Transverse colon (tissue), 4 donors: Measurements from ENCODE around the gene MBP. TPM values are rescaled to one million over a fixed set of nuclear protein-coding genes. Genes with fewer than 3 reads are reported as not detected.
A peak's percentile ranks its signal among the peaks of the same experiment; 100 is the strongest.

Source experiments
- DNase-seq: peaks from one replicate; pipeline ENCODE4 v3.0.0-alpha.2; 2019
- H3K27ac ChIP-seq, 4 donors: fragments of 200-600 bp; sonication (generic); 2 replicates each; pipeline ENCODE4 v1.5.1; 2016 to 2018; ENCODE audit warnings: inconsistent platforms in 4 of 4
- H3K27me3 ChIP-seq: fragments of 200-600 bp; sonication (generic); 2 replicates; pipeline ENCODE4 v1.5.1; 2017; ENCODE audit warnings: inconsistent platforms
- H3K36me3 ChIP-seq, 4 donors: fragments of 200-600 bp; sonication (generic); 2 replicates each; pipeline ENCODE4 v1.5.1; 2017 to 2019; ENCODE audit warnings: inconsistent platforms in 4 of 4
- H3K4me1 ChIP-seq, 4 donors: fragments of 200-600 bp; sonication (generic); 2 replicates each; pipeline ENCODE4 v1.5.1; 2017 to 2020; ENCODE audit warnings: inconsistent platforms in 4 of 4
- H3K4me3 ChIP-seq, 4 donors: fragments of 200-600 bp; sonication (generic); 1 replicate in 1 of 4; 2 replicates in 3 of 4; pipeline versions ENCODE4 v1.5.1 to v1.6.1; 2017 to 2019; ENCODE audit warnings: inconsistent platforms in 4 of 4
- H3K9me3 ChIP-seq, 2 donors: fragments of 200-600 bp; sonication (generic); 2 replicates each; pipeline ENCODE4 v1.5.1; 2017 to 2019; ENCODE audit warnings: inconsistent platforms in 2 of 2
- CTCF ChIP-seq, 5 experiments: fragments of 200-600 bp in 3 of 5; fragments of 450-650 bp in 2 of 5; sonication (generic) in 3 of 5; IDR thresholded peaks; 1 replicate in 2 of 5; 2 replicates in 3 of 5; pipeline ENCODE4 v1.5.1; 2016 to 2017; ENCODE audit warnings: antibody characterized with exemption in 5 of 5, inconsistent platforms in 3 of 5, mild to moderate bottlenecking in 2 of 5, moderate library complexity in 1 of 5
- EP300 ChIP-seq: sonication (generic); formaldehyde crosslinking; IDR thresholded peaks from one replicate; pipeline ENCODE4 v1.6.1; 2017; ENCODE audit warnings: antibody characterized with exemption, low read depth
- POLR2A ChIP-seq: fragments of 450-650 bp; IDR thresholded peaks from one replicate; pipeline ENCODE4 v1.6.1; 2016; ENCODE audit warnings: antibody characterized with exemption, mild to moderate bottlenecking, moderate library complexity
- POLR2AphosphoS5 ChIP-seq, 3 donors: sonication (generic); formaldehyde crosslinking; IDR thresholded peaks; one replicate each; pipeline ENCODE4 v1.6.1; 2016; ENCODE audit warnings: antibody characterized with exemption in 3 of 3
- WGBS, 2 donors: methylation state at CpG; one replicate each; pipeline ENCODE4 v1.1.5; 2018; ENCODE audit warnings: low coverage in 1 of 2; 5-methylcytosine and 5-hydroxymethylcytosine counted together
- in situ Hi-C, 4 donors: fragments of 200-750 bp; cut with MboI; loops; one replicate each; pipeline versions ENCODE4 v1.15.0 to v1.15.1; 2017; ENCODE audit warnings: low sequenced_read_pairs in 3 of 4, low pct_ligation_motif_present in 1 of 4, low pct_unique_long_range_greater_than_20kb in 1 of 4
- intact Hi-C: fragments of 100-400 bp; cut with DNase I; formaldehyde crosslinking; loops from one replicate; pipeline ENCODE4 v1.15.1; 2023; ENCODE audit warnings: low total_unique reads
- total RNA-seq, 4 donors: library from RNA; depleted of rRNA; stranded (reverse); fragments of >200 nt; gene quantifications; one replicate each; pipeline ENCODE4 v1.1.0, GENCODE V29; 2016

MBP gene
- total RNA-seq, 4 donors from 2014 or later = 12.7 to 53.4 (median 41.0) TPM

- Histone ChIP-seq H3K4me3 (no peak overlapping the region), H3K27ac (peak overlapping the region; percentile 47 to 81 (median 79)), H3K9me3 (no peaks in the 10 kb centered on the region), H3K27me3 (no peaks in the 10 kb centered on the region), H3K36me3 (no peaks in the 10 kb centered on the region), H3K4me1 (peaks cover 27 to 85% (median 34%) of the 10 kb centered on the region in 4 donors)
- 70 to 77% methylated on average over 6 to 11 of the region's 11 CpGs for whole genome bisulfite sequencing, 2 donors
- intact Hi-C loops = no loop called here
- TF ChIP-seq EP300 (no peak), POLR2A (no peak)
- DNase-seq = no peak
- in situ Hi-C loops = no loop called here
These were observed 28.5 kb downstream of the MBP start for GRCh38 chr18:77103991-77104531.

- intact Hi-C loops (no loop called here), in situ Hi-C loops (no loop called here)
- peak overlapping the region; percentile 78 to 83 (median 80) for H3K27ac ChIP-seq
- 83 to 92% methylated on average over 14 of the region's 14 CpGs for WGBS, 2 donors
- peaks cover 27 to 85% (median 34%) of the 10 kb centered on the region in 4 donors for H3K4me1 ChIP-seq
- DNase-seq = no peak
- no peaks in the 10 kb centered on the region for H3K9me3 ChIP-seq
- TF ChIP-seq CTCF (IDR thresholded peaks at IDR 0.05) = no peak
- no peak for TF ChIP-seq POLR2AphosphoS5 (IDR thresholded peaks at IDR 0.05)
- TF ChIP-seq POLR2A = no peak
- no peak for TF ChIP-seq EP300
- H3K36me3 ChIP-seq = no peaks in the 10 kb centered on the region
- H3K27me3 ChIP-seq = no peaks in the 10 kb centered on the region
- H3K4me3 ChIP-seq = no peak overlapping the region
These were observed 29.3 kb downstream of the MBP start for GRCh38 chr18:77103187-77103850.

- intact Hi-C loops (no loop called here), in situ Hi-C loops (no loop called here)
- WGBS, 2 donors = 59 to 67% methylated on average over 3 of the region's 3 CpGs
- no peak for DNase-seq
- no peak overlapping the region for H3K4me3 ChIP-seq
- H3K27ac ChIP-seq = peak overlapping the region; percentile 78 to 83 (median 80)
- H3K9me3 ChIP-seq = no peaks in the 10 kb centered on the region
- no peaks in the 10 kb centered on the region for H3K36me3 ChIP-seq
- peaks cover 27 to 83% (median 35%) of the 10 kb centered on the region in 4 donors for H3K4me1 ChIP-seq
- TF ChIP-seq POLR2AphosphoS5 (IDR thresholded peaks at IDR 0.05) = no peak
- no peak for TF ChIP-seq EP300
- no peak for TF ChIP-seq POLR2A
- no peak for TF ChIP-seq CTCF (IDR thresholded peaks at IDR 0.05)
- H3K27me3 ChIP-seq = no peaks in the 10 kb centered on the region
These were observed 30.1 kb downstream of the MBP start for GRCh38 chr18:77102259-77103040.

- peaks cover 27 to 81% (median 34%) of the 10 kb centered on the region in 4 donors for H3K4me1 ChIP-seq
- no peaks in the 10 kb centered on the region for H3K36me3 ChIP-seq
- TF ChIP-seq POLR2AphosphoS5 (IDR thresholded peaks at IDR 0.05) (peak in 2 of 3 donors; percentile 18 to 33), POLR2A (peak; percentile 12), EP300 (no peak), CTCF (IDR thresholded peaks at IDR 0.05) (no peak)
- DNase-seq = peak; percentile 64
- no peak overlapping the region for H3K4me3 ChIP-seq
- no peaks in the 10 kb centered on the region for H3K27me3 ChIP-seq
- intact Hi-C loops = no loop called here
- in situ Hi-C loops = no loop called here
- H3K27ac ChIP-seq = peak overlapping the region; percentile 78 to 83 (median 80)
- H3K9me3 ChIP-seq = no peaks in the 10 kb centered on the region
- WGBS, 2 donors = 34 to 41% methylated on average over 9 to 16 of the region's 16 CpGs
These were observed 30.9 kb downstream of the MBP start for GRCh38 chr18:77101410-77102258.
